ENCODE data around the gene MAP3K20. TPM values are rescaled to one million over a fixed set of nuclear protein-coding genes. Genes with fewer than 3 reads are reported as not detected.

Gene MAP3K20
- polyA plus RNA-seq, 1 of the 3 experiments (the other 2 are of a cell fraction), result 8.5 TPM

GRCh38 chr2:173087214-173087581 lies 11.6 kb downstream of the MAP3K20 start:
- Histone ChIP-seq H3K9me2 (no peaks in the 10 kb centered on the region; the same call in 1 of the 2 replicates), H3K4me1 (ENCODE audit: control insufficient read depth in 1 of 2, insufficient read depth in 2 of 2, low read depth in 1 of 2, low read length in 1 of 2) (peaks cover 3 to 16% of the 10 kb centered on the region in 2 experiments; a peak in 3 of 4 replicates), H3K9ac (no peak overlapping the region), H3K79me2 (ENCODE audit: insufficient read depth) (peaks cover 75% of the 10 kb centered on the region), H2AFZ (ENCODE audit: low read depth) (no peak overlapping the region), H3K9me3 (no peaks in the 10 kb centered on the region), H3K27ac (ENCODE audit: low read depth in 2 of 2, low read length in 1 of 2) (peak overlapping the region in 1 of 2 experiments; percentile 6; a peak in 1 of 4 replicates), H3K4me2 (no peak overlapping the region), H3K36me3 (replicated peaks in 1 of 2; ENCODE audit: control insufficient read depth in 1 of 2, insufficient read depth in 2 of 2, low read length in 1 of 2) (peaks cover 2 to 7% of the 10 kb centered on the region in 2 experiments), H3K4me3 (ENCODE audit: low read depth in 2 of 2, low read length in 1 of 2) (no peak overlapping the region), H3K27me3 (ENCODE audit: insufficient read depth) (no peaks in the 10 kb centered on the region), H3F3A (replicated peaks; ENCODE audit: insufficient read depth) (no peaks in the 10 kb centered on the region), H4K20me1 (ENCODE audit: insufficient read depth) (no peaks in the 10 kb centered on the region)
- ChIA-PET POLR2A (no interaction called here), CTCF (interaction anchor here (1.0 kb wide), 1 partner anchor 52 kb away, joined by 3 read pairs; no protein-coding TSS in a partner anchor)
- 66% methylated on average over 1 of the region's 1 CpG for WGBS (ENCODE audit: low lambda C conversion rate)
- TF ChIP-seq TEAD4 (IDR thresholded peaks at IDR 0.05; ENCODE audit: borderline replicate concordance, insufficient read depth) (no peak), EP300 (IDR thresholded peaks at IDR 0.05; ENCODE audit: borderline replicate concordance in 1 of 2, low read depth in 1 of 2, low read length in 1 of 2) (no peak), TAF1 (IDR thresholded peaks at IDR 0.05; ENCODE audit: borderline replicate concordance, low read depth, low read length) (no peak), SMC3 (IDR thresholded peaks at IDR 0.05; ENCODE audit: low read depth, low read length) (no peak), POLR2AphosphoS5 (IDR thresholded peaks at IDR 0.05; ENCODE audit: low read depth, low read length) (no peak), NFIC (IDR thresholded peaks at IDR 0.05; ENCODE audit: borderline replicate concordance) (no peak), USF2 (IDR thresholded peaks at IDR 0.05; ENCODE audit: borderline replicate concordance, low read depth, low read length) (no peak), FOXJ3 (CRISPR knock-in tag; IDR thresholded peaks at IDR 0.05) (no peak), GATA2 (CRISPR knock-in tag; IDR thresholded peaks at IDR 0.05) (no peak), ELF1 (IDR thresholded peaks at IDR 0.05) (no peak), GABPA (IDR thresholded peaks at IDR 0.05; ENCODE audit: low read depth) (no peak), YY1 (IDR thresholded peaks at IDR 0.05; ENCODE audit: low read depth) (no peak), MAX (IDR thresholded peaks at IDR 0.05; ENCODE audit: low read depth) (no peak), MXI1 (IDR thresholded peaks at IDR 0.05; ENCODE audit: low read depth, low read length) (no peak)
- TF ChIP-seq, protein P1, sequence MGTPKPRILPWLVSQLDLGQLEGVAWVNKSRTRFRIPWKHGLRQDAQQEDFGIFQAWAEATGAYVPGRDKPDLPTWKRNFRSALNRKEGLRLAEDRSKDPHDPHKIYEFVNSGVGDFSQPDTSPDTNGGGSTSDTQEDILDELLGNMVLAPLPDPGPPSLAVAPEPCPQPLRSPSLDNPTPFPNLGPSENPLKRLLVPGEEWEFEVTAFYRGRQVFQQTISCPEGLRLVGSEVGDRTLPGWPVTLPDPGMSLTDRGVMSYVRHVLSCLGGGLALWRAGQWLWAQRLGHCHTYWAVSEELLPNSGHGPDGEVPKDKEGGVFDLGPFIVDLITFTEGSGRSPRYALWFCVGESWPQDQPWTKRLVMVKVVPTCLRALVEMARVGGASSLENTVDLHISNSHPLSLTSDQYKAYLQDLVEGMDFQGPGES (IDR thresholded peaks at IDR 0.05; ENCODE audit: low read depth, low read length), result no peak
- TF ChIP-seq, protein P2, sequence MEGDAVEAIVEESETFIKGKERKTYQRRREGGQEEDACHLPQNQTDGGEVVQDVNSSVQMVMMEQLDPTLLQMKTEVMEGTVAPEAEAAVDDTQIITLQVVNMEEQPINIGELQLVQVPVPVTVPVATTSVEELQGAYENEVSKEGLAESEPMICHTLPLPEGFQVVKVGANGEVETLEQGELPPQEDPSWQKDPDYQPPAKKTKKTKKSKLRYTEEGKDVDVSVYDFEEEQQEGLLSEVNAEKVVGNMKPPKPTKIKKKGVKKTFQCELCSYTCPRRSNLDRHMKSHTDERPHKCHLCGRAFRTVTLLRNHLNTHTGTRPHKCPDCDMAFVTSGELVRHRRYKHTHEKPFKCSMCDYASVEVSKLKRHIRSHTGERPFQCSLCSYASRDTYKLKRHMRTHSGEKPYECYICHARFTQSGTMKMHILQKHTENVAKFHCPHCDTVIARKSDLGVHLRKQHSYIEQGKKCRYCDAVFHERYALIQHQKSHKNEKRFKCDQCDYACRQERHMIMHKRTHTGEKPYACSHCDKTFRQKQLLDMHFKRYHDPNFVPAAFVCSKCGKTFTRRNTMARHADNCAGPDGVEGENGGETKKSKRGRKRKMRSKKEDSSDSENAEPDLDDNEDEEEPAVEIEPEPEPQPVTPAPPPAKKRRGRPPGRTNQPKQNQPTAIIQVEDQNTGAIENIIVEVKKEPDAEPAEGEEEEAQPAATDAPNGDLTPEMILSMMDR (IDR thresholded peaks at IDR 0.05), result no peak
- no peak for DNase-seq

Data from SK-N-SH (cell line).